Measurements from ENCODE around the gene MEF2D.

The MEF2D gene

GRCh38 chr1:156517748-156518147 is 17.2 kb upstream of the MEF2D start:
- H3K4me3 ChIP-seq (replicated peaks; ENCODE audit: insufficient read depth, low read length) = no peak overlapping the region
- TF ChIP-seq POLR2AphosphoS5 (IDR thresholded peaks at IDR 0.05; ENCODE audit: low read depth) = no peak
- no peak for TF ChIP-seq GABPA (IDR thresholded peaks at IDR 0.05; ENCODE audit: low read depth)
- no peak for TF ChIP-seq SPI1 (IDR thresholded peaks at IDR 0.05; ENCODE audit: borderline replicate concordance, low read depth)
- no peak for TF ChIP-seq REST (IDR thresholded peaks at IDR 0.05; ENCODE audit: insufficient replicate concordance, low read depth)
- no peak for TF ChIP-seq CTCF (IDR thresholded peaks at IDR 0.05; ENCODE audit: insufficient read depth, low read length)
- H3K27ac ChIP-seq (replicated peaks) = no peak overlapping the region
- no peaks in the 10 kb centered on the region for H3K27me3 ChIP-seq (ENCODE audit: insufficient read depth, poor library complexity, severe bottlenecking)
- no peak for DNase-seq (ENCODE audit: low read depth in 1 of 2, low spot score in 1 of 2)

- Histone ChIP-seq H3K27ac (replicated peaks) (no peak overlapping the region), H3K27me3 (ENCODE audit: insufficient read depth, poor library complexity, severe bottlenecking) (no peaks in the 10 kb centered on the region), H3K4me3 (replicated peaks; ENCODE audit: insufficient read depth, low read length) (no peak overlapping the region)
- no peak for DNase-seq (ENCODE audit: low read depth in 1 of 2, low spot score in 1 of 2)
- TF ChIP-seq GABPA (IDR thresholded peaks at IDR 0.05; ENCODE audit: low read depth) (no peak), CTCF (IDR thresholded peaks at IDR 0.05; ENCODE audit: insufficient read depth, low read length) (no peak), POLR2AphosphoS5 (IDR thresholded peaks at IDR 0.05; ENCODE audit: low read depth) (no peak), SPI1 (IDR thresholded peaks at IDR 0.05; ENCODE audit: borderline replicate concordance, low read depth) (no peak), REST (IDR thresholded peaks at IDR 0.05; ENCODE audit: insufficient replicate concordance, low read depth) (no peak)
Observed at GRCh38 chr1:156516821-156517220, 16.2 kb upstream of the MEF2D start.

GRCh38 chr1:156515956-156516355 is 15.4 kb upstream of the MEF2D start:
- H3K27ac ChIP-seq (replicated peaks) = no peak overlapping the region
- no peaks in the 10 kb centered on the region for H3K27me3 ChIP-seq (ENCODE audit: insufficient read depth, poor library complexity, severe bottlenecking)
- peak in 1 of 2 experiments; percentile 45 for DNase-seq (ENCODE audit: low read depth in 1 of 2, low spot score in 1 of 2)
- no peak for TF ChIP-seq REST (IDR thresholded peaks at IDR 0.05; ENCODE audit: insufficient replicate concordance, low read depth)
- TF ChIP-seq GABPA (IDR thresholded peaks at IDR 0.05; ENCODE audit: low read depth) = no peak
- no peak for TF ChIP-seq SPI1 (IDR thresholded peaks at IDR 0.05; ENCODE audit: borderline replicate concordance, low read depth)
- TF ChIP-seq CTCF (IDR thresholded peaks at IDR 0.05; ENCODE audit: insufficient read depth, low read length) = no peak
- no peak for TF ChIP-seq POLR2AphosphoS5 (IDR thresholded peaks at IDR 0.05; ENCODE audit: low read depth)
- no peak overlapping the region for H3K4me3 ChIP-seq (replicated peaks; ENCODE audit: insufficient read depth, low read length)

All from HL-60 (cell line).